ENCODE measurements around the gene SERPINF2.

The SERPINF2 gene

DNA sequence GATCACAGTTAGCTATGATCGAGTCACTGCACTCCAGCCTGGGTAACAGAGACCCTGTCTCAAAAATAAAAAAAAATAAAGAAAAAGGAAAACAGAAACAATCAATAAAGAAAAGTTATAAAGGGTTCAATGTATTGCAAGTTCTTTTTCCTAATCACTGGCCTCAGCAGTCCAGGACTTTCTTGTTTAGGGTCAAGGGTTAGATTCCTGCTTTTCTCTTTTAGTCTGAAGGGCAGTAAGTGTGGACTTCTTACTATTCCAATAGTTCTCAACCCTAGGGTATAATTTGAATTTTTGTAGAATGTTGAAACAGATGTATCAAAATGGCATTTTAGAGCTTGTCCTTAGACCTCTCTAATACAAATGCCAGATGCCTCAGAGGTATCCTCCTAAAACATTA, 59.8 kb downstream of the SERPINF2 start:
- no peaks in the 10 kb centered on the region for H3K9me3 Mint-ChIP-seq
- ATAC-seq (no peak), DNase-seq (no peak)
- no peaks in the 10 kb centered on the region for H3K27me3 Mint-ChIP-seq
- H3K4me1 Mint-ChIP-seq: peaks cover 3% of the 10 kb centered on the region
- H3K4me3 Mint-ChIP-seq: no peak overlapping the region
- H3K27ac Mint-ChIP-seq: no peak overlapping the region

DNA sequence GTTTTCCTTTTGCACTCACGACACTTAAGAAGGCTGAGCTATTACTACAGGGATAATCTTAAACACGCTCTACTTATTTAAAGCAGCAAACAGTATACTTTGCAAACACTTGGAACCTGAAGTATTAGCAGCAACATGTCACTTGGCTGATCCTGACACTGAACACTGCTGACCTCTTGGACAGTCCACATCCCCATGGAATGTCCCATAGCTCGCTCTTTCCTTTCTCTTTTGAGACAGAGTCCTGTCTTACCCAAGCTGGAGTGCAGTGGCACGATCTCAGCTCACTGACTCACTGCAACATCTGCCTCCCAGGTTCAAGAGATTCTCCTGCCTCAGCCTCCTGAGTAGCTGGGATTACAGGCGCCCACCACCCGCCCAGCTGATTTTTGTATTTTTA, 60.6 kb downstream of the SERPINF2 start:
- no peaks in the 10 kb centered on the region for H3K4me1 Mint-ChIP-seq
- ATAC-seq (no peak), DNase-seq (no peak)
- no peak overlapping the region for H3K4me3 Mint-ChIP-seq
- H3K27me3 Mint-ChIP-seq: no peaks in the 10 kb centered on the region
- no peak overlapping the region for H3K27ac Mint-ChIP-seq
- H3K9me3 Mint-ChIP-seq: no peaks in the 10 kb centered on the region

All from stimulated activated naive CD8-positive, alpha-beta T cell treated with anti-CD3 and anti-CD28 coated beads, Interleukin-15, amount 100 ng/mL, for 72 hours (primary cell).